Neuronal stem cell (in vitro differentiated cells): ENCODE measurements around the gene KLHDC9.

Experiments
- DNase-seq: peaks from one replicate; pipeline ENCODE4 v3.0.0-alpha.2; 2013; ENCODE audit warnings: low spot score
- H2AFZ ChIP-seq: one replicate; pipeline ENCODE4 v1.6.1; 2013; ENCODE audit warnings: mild to moderate bottlenecking, low read length, inconsistent platforms
- H2AK5ac ChIP-seq: 2 replicates; pipeline ENCODE4 v1.6.1; 2013; ENCODE audit warnings: low read depth, mild to moderate bottlenecking, inconsistent platforms, low read length, moderate library complexity, mixed read lengths
- H2BK120ac ChIP-seq: 2 replicates; pipeline ENCODE4 v1.6.1; 2013; ENCODE audit warnings: low read depth, mild to moderate bottlenecking, inconsistent platforms, low read length, moderate library complexity, mixed read lengths
- H2BK12ac ChIP-seq: one replicate; pipeline ENCODE4 v1.6.1; 2013; ENCODE audit warnings: low read length, inconsistent platforms
- H2BK15ac ChIP-seq: 2 replicates; pipeline ENCODE4 v1.6.1; 2013; ENCODE audit warnings: mild to moderate bottlenecking, low read length, inconsistent platforms, mixed read lengths
- H2BK5ac ChIP-seq: one replicate; pipeline ENCODE4 v1.6.1; 2013; ENCODE audit warnings: inconsistent platforms, mild to moderate bottlenecking, low read length, moderate library complexity
- H3K14ac ChIP-seq: one replicate; pipeline ENCODE4 v1.6.1; 2013; ENCODE audit warnings: low read length, inconsistent platforms
- H3K18ac ChIP-seq: 2 replicates; pipeline ENCODE4 v1.6.1; 2013; ENCODE audit warnings: low read length, inconsistent platforms
- H3K23ac ChIP-seq: 2 replicates; pipeline ENCODE4 v1.6.1; 2013; ENCODE audit warnings: low read depth, mild to moderate bottlenecking, mixed read lengths, low read length, inconsistent platforms; ENCODE audit not compliant: poor library complexity
- H3K27ac ChIP-seq: replicated peaks from 3 replicates; pipeline ENCODE4 v1.5.1; 2013; ENCODE audit warnings: low read length, inconsistent platforms
- H3K27me3 ChIP-seq, 3 experiments: 2 replicates each; pipeline ENCODE4 v1.6.1; 2013; ENCODE audit warnings: low read length in 3 of 3, mild to moderate bottlenecking in 2 of 3, inconsistent platforms in 1 of 3, low read depth in 1 of 3, mixed read lengths in 1 of 3, moderate library complexity in 1 of 3; ENCODE audit not compliant: control insufficient read depth in 3 of 3, insufficient read depth in 3 of 3
- H3K36me3 ChIP-seq, 2 donors: replicated peaks in 1 of 2; 2 replicates each; pipeline ENCODE4 v1.6.1; 2013; ENCODE audit warnings: low read length in 2 of 2; ENCODE audit not compliant: control insufficient read depth in 2 of 2, insufficient read depth in 2 of 2
- H3K4ac ChIP-seq: 2 replicates; pipeline ENCODE4 v1.6.1; 2013; ENCODE audit warnings: inconsistent platforms, mild to moderate bottlenecking, low read length, moderate library complexity
- H3K4me1 ChIP-seq, 2 donors: 1 replicate in 1 of 2; 2 replicates in 1 of 2; pipeline ENCODE4 v1.6.1; 2013; ENCODE audit warnings: low read length in 2 of 2, low read depth in 1 of 2; ENCODE audit not compliant: control insufficient read depth in 2 of 2, insufficient read depth in 1 of 2
- H3K4me2 ChIP-seq: one replicate; pipeline ENCODE4 v1.6.1; 2013; ENCODE audit warnings: mild to moderate bottlenecking, low read length, inconsistent platforms; ENCODE audit not compliant: insufficient read depth, poor library complexity, severe bottlenecking
- H3K4me3 ChIP-seq, 2 donors: 2 replicates each; pipeline ENCODE4 v1.5.1; 2013; ENCODE audit warnings: low read length in 2 of 2, mild to moderate bottlenecking in 2 of 2, inconsistent platforms in 1 of 2, moderate library complexity in 1 of 2
- H3K79me1 ChIP-seq: one replicate; pipeline ENCODE4 v1.6.1; 2013; ENCODE audit warnings: low read depth, mild to moderate bottlenecking, inconsistent platforms, low read length, moderate library complexity
- H3K9ac ChIP-seq: one replicate; pipeline ENCODE4 v1.6.1; 2013; ENCODE audit warnings: mild to moderate bottlenecking, low read depth, low read length, inconsistent platforms; ENCODE audit not compliant: poor library complexity
- H3K9me3 ChIP-seq, 2 donors: replicated peaks in 1 of 2; 2 replicates each; pipeline versions ENCODE3 to v1.6.1; 2013; ENCODE audit warnings: low read length in 2 of 2, mild to moderate bottlenecking in 2 of 2, inconsistent platforms in 1 of 2, low read depth in 1 of 2, mixed read lengths in 1 of 2, moderate library complexity in 1 of 2; ENCODE audit not compliant: control insufficient read depth in 2 of 2, insufficient read depth in 1 of 2
- H4K8ac ChIP-seq: one replicate; pipeline ENCODE4 v1.6.1; 2013; ENCODE audit warnings: low read depth, mild to moderate bottlenecking, inconsistent platforms, low read length, moderate library complexity
- H4K91ac ChIP-seq: one replicate; pipeline ENCODE4 v1.6.1; 2013; ENCODE audit warnings: low read length, low read depth, mild to moderate bottlenecking, inconsistent platforms; ENCODE audit not compliant: poor library complexity
- WGBS, 2 donors: extraction: QIAGEN DNeasy Blood & Tissue Kit; methylation state at CpG; one replicate each; pipeline ENCODE4 v1.1.7; 2013; ENCODE audit warnings: missing lambda C conversion rate in 2 of 2, mixed read lengths in 1 of 2; ENCODE audit not compliant: insufficient read length in 2 of 2, insufficient replicate concordance in 1 of 2; ENCODE audit errors: extremely low coverage in 2 of 2; 5-methylcytosine and 5-hydroxymethylcytosine counted together

KLHDC9 gene

DNA sequence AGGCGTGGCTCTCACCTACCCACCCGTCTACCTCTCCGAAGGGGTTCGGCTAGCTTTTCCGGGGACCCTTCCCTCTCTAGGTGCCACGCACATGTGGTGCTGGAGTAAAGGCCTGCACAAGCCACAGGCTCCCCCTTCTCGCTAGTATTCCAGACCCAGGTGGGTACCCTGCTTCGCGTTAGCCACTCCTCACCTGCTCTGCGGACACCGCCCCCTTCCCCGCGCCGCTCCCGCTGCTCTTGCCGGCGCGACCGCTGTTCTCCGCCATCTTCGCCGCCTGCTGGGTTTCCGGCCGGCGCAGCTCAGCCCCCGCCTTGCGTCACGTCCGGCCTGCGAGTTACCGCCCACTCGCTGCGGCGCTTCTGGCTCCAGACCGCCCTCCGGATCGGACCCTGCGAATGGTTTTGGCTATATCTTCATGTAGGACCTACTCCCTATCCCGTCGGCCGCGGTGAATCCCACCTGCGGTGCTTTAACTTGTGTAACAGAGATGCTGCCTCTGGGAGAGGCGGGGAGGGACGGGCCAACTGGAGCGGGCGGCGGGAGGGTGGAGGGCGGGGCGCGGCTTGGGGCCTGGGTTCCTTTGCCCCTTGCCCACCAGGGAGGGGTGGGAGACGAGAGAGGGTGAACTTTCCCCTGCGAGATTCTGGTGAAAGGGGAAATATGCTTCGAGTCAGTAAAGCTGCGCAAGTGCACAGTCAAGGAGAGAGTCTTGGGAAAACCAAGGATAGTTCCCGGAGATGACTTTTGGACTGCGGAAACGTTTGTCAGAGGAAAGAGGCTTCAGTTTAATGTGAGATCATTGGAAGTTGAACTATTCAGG, 19.8 kb downstream of the KLHDC9 start, which contains the start of the genes NIT1 and PFDN2:
NIT1 (plus strand) TSS at position 347 of the 823 bp plus-strand sequence; CDS start at position 419, 72 bp downstream.
PFDN2 (minus strand) TSS at position 279 of the 823 bp plus-strand sequence; CDS start at position 268, 11 bp downstream.
- H3K36me3 ChIP-seq: peaks cover 35 to 68% of the 10 kb centered on the region in 2 donors
- H4K91ac ChIP-seq: no peak within 1 kb of the TSS
- H2BK15ac ChIP-seq: peak within 1 kb of the TSS; percentile 50
- peaks cover 6% of the 10 kb centered on the region for H3K79me1 ChIP-seq
- no peaks in the 10 kb centered on the region for H3K27me3 ChIP-seq
- peak within 1 kb of the TSS; percentile 66 for H3K23ac ChIP-seq
- H3K4me1 ChIP-seq: peaks cover 4 to 14% of the 10 kb centered on the region in 2 donors
- H2BK5ac ChIP-seq: peak within 1 kb of the TSS; percentile 57
- H4K8ac ChIP-seq: no peak within 1 kb of the TSS
- H2AK5ac ChIP-seq: peak within 1 kb of the TSS; percentile 76
- H3K9me3 ChIP-seq: no peaks in the 10 kb centered on the region
- peak; percentile 76 for DNase-seq
- H3K4me2 ChIP-seq: peak within 1 kb of the TSS; percentile 79
- no CpG with 5 or more reads among the region's 58 CpGs for WGBS, 2 donors
- H3K4ac ChIP-seq: no peak within 1 kb of the TSS
- peak within 1 kb of the TSS; percentile 86 for H2AFZ ChIP-seq
- H3K9ac ChIP-seq: peak within 1 kb of the TSS; percentile 96
- peak within 1 kb of the TSS; percentile 88 for H3K18ac ChIP-seq
- no peak within 1 kb of the TSS for H2BK12ac ChIP-seq
- H3K4me3 ChIP-seq: peak within 1 kb of the TSS; percentile 80 to 93
- H2BK120ac ChIP-seq: no peak within 1 kb of the TSS
- peak within 1 kb of the TSS; percentile 82 for H3K27ac ChIP-seq
- no peak within 1 kb of the TSS for H3K14ac ChIP-seq

DNA sequence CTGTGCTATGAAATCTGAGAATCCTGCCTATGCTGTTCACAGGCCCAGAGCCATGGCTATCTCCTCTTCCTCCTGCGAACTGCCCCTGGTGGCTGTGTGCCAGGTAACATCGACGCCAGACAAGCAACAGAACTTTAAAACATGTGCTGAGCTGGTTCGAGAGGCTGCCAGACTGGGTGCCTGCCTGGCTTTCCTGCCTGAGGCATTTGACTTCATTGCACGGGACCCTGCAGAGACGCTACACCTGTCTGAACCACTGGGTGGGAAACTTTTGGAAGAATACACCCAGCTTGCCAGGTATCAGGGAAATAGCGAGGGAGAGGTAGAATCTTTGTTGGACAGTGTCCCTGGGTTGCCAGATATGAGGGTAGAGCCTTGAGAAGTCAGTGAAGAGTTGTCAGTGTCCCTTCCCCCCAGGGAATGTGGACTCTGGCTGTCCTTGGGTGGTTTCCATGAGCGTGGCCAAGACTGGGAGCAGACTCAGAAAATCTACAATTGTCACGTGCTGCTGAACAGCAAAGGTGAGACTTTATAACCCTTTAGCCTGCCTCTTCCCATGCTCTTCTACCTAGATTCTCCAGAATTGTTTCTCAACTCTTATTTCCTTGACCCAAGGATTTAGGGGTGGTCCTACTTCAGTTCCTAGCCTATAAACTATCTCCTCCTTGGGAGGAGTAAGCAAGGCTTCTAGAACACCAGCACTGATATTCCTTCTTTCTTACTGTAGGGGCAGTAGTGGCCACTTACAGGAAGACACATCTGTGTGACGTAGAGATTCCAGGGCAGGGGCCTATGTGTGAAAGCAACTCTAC, 21.1 kb downstream of the KLHDC9 start:
- no peak overlapping the region for H2BK15ac ChIP-seq
- H3K4me1 ChIP-seq: peaks cover 4 to 14% of the 10 kb centered on the region in 2 donors
- no peak overlapping the region for H2BK5ac ChIP-seq
- no peaks in the 10 kb centered on the region for H3K27me3 ChIP-seq
- WGBS, 2 donors: no CpG with 5 or more reads among the region's 10 CpGs
- H3K9ac ChIP-seq: no peak overlapping the region
- no peak overlapping the region for H3K14ac ChIP-seq
- H2AK5ac ChIP-seq: no peak overlapping the region
- H3K4me2 ChIP-seq: peak overlapping the region; percentile 74
- no peak overlapping the region for H2BK120ac ChIP-seq
- H2BK12ac ChIP-seq: no peak overlapping the region
- peaks cover 6% of the 10 kb centered on the region for H3K79me1 ChIP-seq
- no peak overlapping the region for H3K4ac ChIP-seq
- no peak overlapping the region for H3K23ac ChIP-seq
- H4K8ac ChIP-seq: no peak overlapping the region
- H4K91ac ChIP-seq: no peak overlapping the region
- H2AFZ ChIP-seq: no peak overlapping the region
- H3K4me3 ChIP-seq: peak overlapping the region in 1 of 2 donors; percentile 80
- peaks cover 44 to 73% of the 10 kb centered on the region in 2 donors for H3K36me3 ChIP-seq
- no peak overlapping the region for H3K18ac ChIP-seq
- H3K27ac ChIP-seq: no peak overlapping the region
- H3K9me3 ChIP-seq: no peaks in the 10 kb centered on the region
- no peak for DNase-seq

DNA sequence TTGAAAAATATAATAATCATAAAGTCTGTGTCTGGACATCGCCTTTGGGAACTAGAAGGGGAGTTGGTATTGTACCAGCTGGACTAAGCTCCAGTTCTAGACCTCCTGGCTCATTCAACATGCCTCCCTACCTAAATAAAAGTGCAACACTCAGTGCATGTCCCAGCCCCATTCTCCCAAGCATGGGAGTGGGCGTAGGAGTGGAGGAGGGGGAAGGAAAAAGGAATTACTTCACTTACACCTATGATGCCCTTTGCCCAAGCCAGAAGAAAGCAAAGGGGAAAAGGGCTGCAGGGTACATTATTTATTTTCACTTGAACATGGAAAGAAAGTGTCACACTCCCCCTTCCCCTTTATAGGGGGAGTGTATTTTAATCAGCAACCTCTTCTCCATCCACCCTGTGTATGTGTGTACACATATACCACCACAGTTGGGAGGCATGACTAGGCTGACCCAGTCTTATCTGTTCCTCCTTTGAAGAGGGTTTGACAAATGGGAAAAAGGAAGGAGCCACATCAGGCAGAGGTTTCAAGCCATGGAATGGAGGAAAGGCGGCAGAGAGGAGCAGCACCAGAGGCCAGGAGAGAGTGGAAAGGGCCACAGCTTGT, 23.0 kb downstream of the KLHDC9 start:
- no peak overlapping the region for H3K23ac ChIP-seq
- H3K4me1 ChIP-seq: peaks cover 4 to 14% of the 10 kb centered on the region in 2 donors
- H3K9ac ChIP-seq: no peak overlapping the region
- no peak overlapping the region for H3K27ac ChIP-seq
- no peak overlapping the region for H3K18ac ChIP-seq
- no peak overlapping the region for H2BK5ac ChIP-seq
- H3K4ac ChIP-seq: no peak overlapping the region
- no peak for DNase-seq
- H2AK5ac ChIP-seq: no peak overlapping the region
- peaks cover 48 to 77% of the 10 kb centered on the region in 2 donors for H3K36me3 ChIP-seq
- no peak overlapping the region for H2BK15ac ChIP-seq
- no peak overlapping the region for H3K4me2 ChIP-seq
- no CpG with 5 or more reads among the region's 3 CpGs for WGBS, 2 donors
- peaks cover 6% of the 10 kb centered on the region for H3K79me1 ChIP-seq
- no peak overlapping the region for H2BK12ac ChIP-seq
- no peak overlapping the region for H2AFZ ChIP-seq
- H3K27me3 ChIP-seq: no peaks in the 10 kb centered on the region
- H2BK120ac ChIP-seq: no peak overlapping the region
- no peak overlapping the region for H3K14ac ChIP-seq
- no peak overlapping the region for H4K91ac ChIP-seq
- no peak overlapping the region for H4K8ac ChIP-seq
- no peak overlapping the region for H3K4me3 ChIP-seq
- no peaks in the 10 kb centered on the region for H3K9me3 ChIP-seq
